Neural crest cell (in vitro differentiated cells): ENCODE data around the gene MROH7. TPM values are rescaled to one million over a fixed set of nuclear protein-coding genes. Genes with fewer than 3 reads are reported as not detected.
A peak's percentile ranks its signal among the peaks of the same experiment; 100 is the strongest.

Experiments used
- DNase-seq: peaks from one replicate; pipeline ENCODE4 v3.0.0; 2021; ENCODE audit warnings: low read depth, mixed read lengths, low spot score
- H3K27ac Mint-ChIP-seq: one replicate; pipeline ENCODE4 v1.8.0; 2021; ENCODE audit warnings: mild to moderate bottlenecking, mixed read lengths; ENCODE audit not compliant: unreplicated experiment
- H3K27me3 Mint-ChIP-seq: 2 replicates; pipeline ENCODE4 v1.8.0; 2021; ENCODE audit warnings: low read depth, mild to moderate bottlenecking, mixed read lengths
- H3K36me3 Mint-ChIP-seq: 2 replicates; pipeline ENCODE4 v1.8.0; 2021; ENCODE audit warnings: low read depth, mild to moderate bottlenecking, mixed read lengths
- H3K4me1 Mint-ChIP-seq: 2 replicates; pipeline ENCODE4 v1.8.0; 2021; ENCODE audit warnings: mixed read lengths
- H3K4me3 Mint-ChIP-seq: one replicate; pipeline ENCODE4 v1.8.0; 2021; ENCODE audit warnings: mild to moderate bottlenecking, mixed read lengths
- H3K9me3 Mint-ChIP-seq: 2 replicates; pipeline ENCODE4 v1.8.0; 2021; ENCODE audit warnings: mixed read lengths
- CTCF ChIP-seq: fragments of 200-600 bp; sonication (generic); conservative IDR thresholded peaks from 2 replicates; pipeline ENCODE4 v1.5.0; 2021; ENCODE audit warnings: antibody characterized with exemption, mild to moderate bottlenecking
- total RNA-seq: library from RNA; stranded (reverse); gene quantifications from 2 replicates; pipeline ENCODE4 v1.2.1, GENCODE V29; 2021

The MROH7 gene
- total RNA-seq, 1 donor from 2014 or later, result not detected

- Mint-ChIP-seq H3K4me3 (no peak overlapping the region), H3K27me3 (no peaks in the 10 kb centered on the region), H3K27ac (peak overlapping the region; percentile 3), H3K4me1 (no peaks in the 10 kb centered on the region), H3K9me3 (no peaks in the 10 kb centered on the region), H3K36me3 (no peaks in the 10 kb centered on the region)
- TF ChIP-seq CTCF, result no peak
- no peak for DNase-seq
Observed at GRCh38 chr1:54597455-54598030, 44.0 kb upstream of the MROH7 start.

GRCh38 chr1:54599211-54599823 is 42.3 kb upstream of the MROH7 start:
- Mint-ChIP-seq H3K4me3 (no peak overlapping the region), H3K9me3 (no peaks in the 10 kb centered on the region), H3K4me1 (no peaks in the 10 kb centered on the region), H3K36me3 (no peaks in the 10 kb centered on the region), H3K27me3 (no peaks in the 10 kb centered on the region), H3K27ac (no peak overlapping the region)
- no peak for TF ChIP-seq CTCF
- no peak for DNase-seq

GRCh38 chr1:54600947-54601721 is 40.5 kb upstream of the MROH7 start:
- H3K27ac Mint-ChIP-seq, result no peak overlapping the region
- H3K4me3 Mint-ChIP-seq, result no peak overlapping the region
- no peaks in the 10 kb centered on the region for H3K9me3 Mint-ChIP-seq
- H3K27me3 Mint-ChIP-seq, result no peaks in the 10 kb centered on the region
- no peaks in the 10 kb centered on the region for H3K4me1 Mint-ChIP-seq
- DNase-seq, result no peak
- no peak for TF ChIP-seq CTCF
- H3K36me3 Mint-ChIP-seq, result no peaks in the 10 kb centered on the region

- H3K27me3 Mint-ChIP-seq, result no peaks in the 10 kb centered on the region
- H3K4me1 Mint-ChIP-seq, result no peaks in the 10 kb centered on the region
- TF ChIP-seq CTCF, result no peak
- H3K9me3 Mint-ChIP-seq, result no peaks in the 10 kb centered on the region
- no peak overlapping the region for H3K27ac Mint-ChIP-seq
- H3K4me3 Mint-ChIP-seq, result no peak overlapping the region
- no peaks in the 10 kb centered on the region for H3K36me3 Mint-ChIP-seq
- DNase-seq, result no peak
Observed at GRCh38 chr1:54601730-54602129, 39.9 kb upstream of the MROH7 start.

GRCh38 chr1:54602554-54602953 is 39.0 kb upstream of the MROH7 start:
- peak overlapping the region; percentile 12 for H3K27ac Mint-ChIP-seq
- no peaks in the 10 kb centered on the region for H3K27me3 Mint-ChIP-seq

More at GRCh38 chr1:54602554-54602953, 39.0 kb upstream of the MROH7 start:
- Mint-ChIP-seq H3K36me3 (no peaks in the 10 kb centered on the region), H3K9me3 (no peaks in the 10 kb centered on the region), H3K4me3 (no peak overlapping the region), H3K4me1 (no peaks in the 10 kb centered on the region)
- DNase-seq, result no peak
- no peak for TF ChIP-seq CTCF
